PFSK-1 (cell line): ENCODE results near the gene RAB31.

ENCODE experiments used
- FOXP2 ChIP-seq: optimal IDR thresholded peaks from 2 replicates; pipeline ENCODE3; 2011; ENCODE audit warnings: borderline replicate concordance, control low read depth, inconsistent platforms; ENCODE audit not compliant: insufficient read depth; ENCODE audit errors: extremely low read length, extremely low read depth
- POLR2AphosphoS5 ChIP-seq: IDR thresholded peaks from 2 replicates; pipeline ENCODE4 v1.6.1; 2012; ENCODE audit warnings: low read depth, mild to moderate bottlenecking, control low read depth, low read length, moderate library complexity
- REST ChIP-seq, 2 experiments: IDR thresholded peaks; 2 replicates each; pipeline versions ENCODE4 v1.6.1 to v1.8.0; 2011 to 2012; ENCODE audit warnings: low read depth in 2 of 2, low read length in 2 of 2, control low read depth in 1 of 2, inconsistent platforms in 1 of 2, mild to moderate bottlenecking in 1 of 2, moderate library complexity in 1 of 2; ENCODE audit not compliant: insufficient read depth in 1 of 2
- SIN3A ChIP-seq: IDR thresholded peaks from 2 replicates; pipeline ENCODE4 v1.6.1; 2012; ENCODE audit warnings: mild to moderate bottlenecking, low read length, moderate library complexity, borderline replicate concordance; ENCODE audit not compliant: insufficient read depth
- TAF1 ChIP-seq: IDR thresholded peaks from 2 replicates; pipeline ENCODE4 v1.6.1; 2012; ENCODE audit warnings: low read length, control low read depth, borderline replicate concordance; ENCODE audit not compliant: insufficient read depth

RAB31 gene

GRCh38 chr18:9898792-9899549 lies 190.9 kb downstream of the RAB31 start:
- TF ChIP-seq POLR2AphosphoS5 (no peak), REST (IDR thresholded peaks at IDR 0.05; ENCODE audit: insufficient read depth in 1 of 2, low read depth in 2 of 2, low read length in 2 of 2) (no peak), FOXP2 (no peak), TAF1 (no peak), SIN3A (no peak)

GRCh38 chr18:9900699-9901098 lies 192.6 kb downstream of the RAB31 start:
- TF ChIP-seq POLR2AphosphoS5 (no peak), REST (IDR thresholded peaks at IDR 0.05; ENCODE audit: insufficient read depth in 1 of 2, low read depth in 2 of 2, low read length in 2 of 2) (no peak), SIN3A (no peak)

- TF ChIP-seq POLR2AphosphoS5 (no peak), SIN3A (no peak), REST (IDR thresholded peaks at IDR 0.05; ENCODE audit: insufficient read depth in 1 of 2, low read depth in 2 of 2, low read length in 2 of 2) (no peak), TAF1 (no peak), FOXP2 (no peak)
Measured at GRCh38 chr18:9901377-9901776, 193.3 kb downstream of the RAB31 start.

- no peak for TF ChIP-seq POLR2AphosphoS5
- no peak for TF ChIP-seq SIN3A
- TF ChIP-seq REST (IDR thresholded peaks at IDR 0.05; ENCODE audit: insufficient read depth in 1 of 2, low read depth in 2 of 2, low read length in 2 of 2), result no peak
- no peak for TF ChIP-seq FOXP2
- no peak for TF ChIP-seq TAF1
Measured at GRCh38 chr18:9902832-9903231, 194.7 kb downstream of the RAB31 start.
